ENCODE measurements around the gene ZNF524.

Gene ZNF524

DNA sequence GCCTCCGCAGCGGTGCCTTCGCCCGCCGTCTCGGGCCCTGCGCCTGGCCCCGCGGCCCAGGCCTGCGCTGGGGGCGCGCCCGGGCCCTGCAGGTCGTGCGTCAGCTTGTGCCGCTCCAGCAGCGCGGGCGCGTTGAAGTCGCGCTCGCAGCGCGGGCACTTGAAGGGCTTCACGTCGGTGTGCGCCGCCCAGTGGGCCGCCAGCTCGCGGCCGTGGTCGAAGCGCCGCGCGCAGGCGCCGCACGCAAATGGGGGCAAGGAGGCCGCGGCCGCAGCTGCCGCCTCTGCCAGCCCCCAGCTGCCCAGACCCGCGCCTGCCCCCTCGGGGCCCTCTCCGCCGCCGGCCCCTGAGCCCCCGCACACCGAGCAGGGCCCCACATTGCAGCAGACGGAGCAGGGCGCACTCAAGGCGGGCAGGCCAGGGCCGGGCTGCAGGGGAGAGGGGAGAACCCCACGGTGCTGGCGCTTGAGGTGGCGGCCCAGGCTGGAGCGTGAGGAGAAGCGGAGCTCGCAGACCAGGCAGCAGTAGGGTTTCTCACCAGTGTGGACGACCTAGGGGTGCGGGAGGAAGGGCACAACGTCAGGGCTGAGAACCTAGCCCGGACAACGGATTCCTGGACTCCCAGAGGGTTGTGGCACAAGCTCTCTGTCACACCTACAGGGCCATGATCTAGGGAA lies 6.9 kb upstream of the ZNF524 start:
- H3K27ac ChIP-seq = no peak overlapping the region
- TF ChIP-seq CTCF (conservative IDR thresholded peaks at IDR 0.05; ENCODE audit: low read depth, low read length) = no peak

GRCh38 chr19:55594996-55595545 lies 5.0 kb upstream of the ZNF524 start:
- Histone ChIP-seq H3K79me2 (ENCODE audit: insufficient read depth, low read depth) (no peaks in the 10 kb centered on the region), H3K27me3 (ENCODE audit: insufficient read depth, low read depth) (no peaks in the 10 kb centered on the region), H3K4me3 (IDR thresholded peaks at IDR 0.05; ENCODE audit: insufficient read depth, low read depth, low read length) (no peak overlapping the region), H3K4me1 (ENCODE audit: low read depth, poor library complexity, severe bottlenecking) (no peaks in the 10 kb centered on the region), H4K20me1 (ENCODE audit: insufficient read depth) (no peaks in the 10 kb centered on the region), H3K36me3 (ENCODE audit: insufficient read depth) (no peaks in the 10 kb centered on the region), H3K9ac (no peak overlapping the region), H3K27ac (no peak overlapping the region), H2AFZ (ENCODE audit: low read depth) (no peak overlapping the region), H3K4me2 (no peak overlapping the region)
- no peak for TF ChIP-seq CTCF (conservative IDR thresholded peaks at IDR 0.05; ENCODE audit: low read depth, low read length)

More for the DNA sequence above, 6.9 kb upstream of the ZNF524 start:
- Histone ChIP-seq H3K36me3 (ENCODE audit: insufficient read depth) (no peaks in the 10 kb centered on the region), H3K4me2 (no peak overlapping the region), H3K79me2 (ENCODE audit: insufficient read depth, low read depth) (no peaks in the 10 kb centered on the region), H3K27me3 (ENCODE audit: insufficient read depth, low read depth) (no peaks in the 10 kb centered on the region), H3K9ac (no peak overlapping the region), H2AFZ (ENCODE audit: low read depth) (no peak overlapping the region), H3K4me1 (ENCODE audit: low read depth, poor library complexity, severe bottlenecking) (no peaks in the 10 kb centered on the region), H3K4me3 (IDR thresholded peaks at IDR 0.05; ENCODE audit: insufficient read depth, low read depth, low read length) (no peak overlapping the region), H4K20me1 (ENCODE audit: insufficient read depth) (no peaks in the 10 kb centered on the region)

- no peak for TF ChIP-seq CTCF (conservative IDR thresholded peaks at IDR 0.05; ENCODE audit: low read depth, low read length)
- H4K20me1 ChIP-seq (ENCODE audit: insufficient read depth) = no peaks in the 10 kb centered on the region
- H3K4me2 ChIP-seq = no peak overlapping the region
- no peak overlapping the region for H3K9ac ChIP-seq
- no peaks in the 10 kb centered on the region for H3K79me2 ChIP-seq (ENCODE audit: insufficient read depth, low read depth)
- no peaks in the 10 kb centered on the region for H3K36me3 ChIP-seq (ENCODE audit: insufficient read depth)
- no peaks in the 10 kb centered on the region for H3K27me3 ChIP-seq (ENCODE audit: insufficient read depth, low read depth)
- H3K4me1 ChIP-seq (ENCODE audit: low read depth, poor library complexity, severe bottlenecking) = no peaks in the 10 kb centered on the region
- no peak overlapping the region for H3K27ac ChIP-seq
- no peak overlapping the region for H3K4me3 ChIP-seq (IDR thresholded peaks at IDR 0.05; ENCODE audit: insufficient read depth, low read depth, low read length)
- no peak overlapping the region for H2AFZ ChIP-seq (ENCODE audit: low read depth)
Observed at GRCh38 chr19:55596304-55596703, 3.8 kb upstream of the ZNF524 start.

DNA sequence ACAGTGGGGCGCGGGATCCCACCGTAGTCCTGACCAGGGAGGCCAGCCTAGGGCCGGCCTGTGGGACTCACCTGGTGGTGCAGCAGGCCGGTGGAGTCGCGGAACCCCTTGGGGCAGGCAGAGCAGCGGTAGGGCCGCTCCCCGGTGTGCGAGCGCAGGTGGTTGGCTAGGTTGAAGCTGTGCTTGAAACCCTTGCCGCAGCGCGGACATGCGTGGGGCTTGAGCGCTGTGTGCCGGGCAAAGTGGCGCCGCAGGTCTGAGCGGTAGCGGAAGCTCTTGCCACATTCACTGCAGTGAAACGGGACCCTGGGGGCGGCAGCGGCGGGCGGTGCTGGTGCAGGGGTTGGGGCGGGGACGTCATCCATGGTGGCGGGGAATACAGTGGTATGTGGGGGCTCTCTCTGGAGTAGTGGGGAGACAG lies 2.6 kb upstream of the ZNF524 start:
- Histone ChIP-seq H3K4me1 (ENCODE audit: low read depth, poor library complexity, severe bottlenecking) (no peaks in the 10 kb centered on the region), H3K9ac (no peak overlapping the region), H3K4me2 (no peak overlapping the region), H3K4me3 (IDR thresholded peaks at IDR 0.05; ENCODE audit: insufficient read depth, low read depth, low read length) (no peak overlapping the region), H3K36me3 (ENCODE audit: insufficient read depth) (no peaks in the 10 kb centered on the region), H3K79me2 (ENCODE audit: insufficient read depth, low read depth) (no peaks in the 10 kb centered on the region), H3K27me3 (ENCODE audit: insufficient read depth, low read depth) (no peaks in the 10 kb centered on the region), H4K20me1 (ENCODE audit: insufficient read depth) (no peaks in the 10 kb centered on the region), H2AFZ (ENCODE audit: low read depth) (no peak overlapping the region), H3K27ac (no peak overlapping the region)
- no peak for TF ChIP-seq CTCF (conservative IDR thresholded peaks at IDR 0.05; ENCODE audit: low read depth, low read length)

Data from KMS-11 (cell line).